GM12878 (cell line): ENCODE measurements around the gene LMF2. TPM values are rescaled to one million over a fixed set of nuclear protein-coding genes. Genes with fewer than 3 reads are reported as not detected.
A peak's percentile ranks its signal among the peaks of the same experiment; 100 is the strongest.

Experiments
- GABPA ChIP-seq: IDR thresholded peaks from 2 replicates; pipeline ENCODE4 v1.6.1; 2014; ENCODE audit warnings: antibody characterized with exemption, low read depth, mild to moderate bottlenecking, inconsistent platforms
- GATAD2B ChIP-seq: fragments of 450-650 bp; conservative IDR thresholded peaks from 2 replicates; pipeline ENCODE4 v1.6.1; 2017; ENCODE audit warnings: low read depth, mild to moderate bottlenecking, moderate library complexity
- JUND ChIP-seq: IDR thresholded peaks from 2 replicates; pipeline ENCODE4 v1.6.1; 2012; ENCODE audit warnings: low read depth, mild to moderate bottlenecking, low read length, improper control_type of control experiment, moderate library complexity
- MEF2A ChIP-seq: IDR thresholded peaks from 2 replicates; pipeline ENCODE4 v1.6.1; 2011; ENCODE audit warnings: low read depth, mild to moderate bottlenecking, low read length, moderate library complexity; ENCODE audit not compliant: insufficient read depth
- MYB ChIP-seq: fragments of 150-350 bp; IDR thresholded peaks from 2 replicates; pipeline ENCODE4 v1.6.1; 2014; ENCODE audit warnings: mild to moderate bottlenecking, low read depth, low read length, borderline replicate concordance
- NFYB ChIP-seq: IDR thresholded peaks from 2 replicates; pipeline ENCODE4 v1.6.1; 2011; ENCODE audit warnings: low read depth, mild to moderate bottlenecking, low read length, improper control_type of control experiment, moderate library complexity; ENCODE audit not compliant: insufficient read depth
- POLR2A ChIP-seq: IDR thresholded peaks from 2 replicates; pipeline ENCODE4 v1.6.1; 2011; ENCODE audit warnings: low read depth, mild to moderate bottlenecking, low read length
- POLR2AphosphoS2 ChIP-seq: IDR thresholded peaks from 2 replicates; pipeline ENCODE4 v1.6.1; 2011; ENCODE audit warnings: low read depth, mild to moderate bottlenecking, low read length, improper control_type of control experiment, moderate library complexity
- POU2F2 ChIP-seq: IDR thresholded peaks from 3 replicates; pipeline ENCODE4 v1.6.1; 2011; ENCODE audit warnings: low read depth, mild to moderate bottlenecking, low read length, borderline replicate concordance
- RAD21 ChIP-seq: IDR thresholded peaks from 2 replicates; pipeline ENCODE4 v1.6.1; 2011; ENCODE audit warnings: mild to moderate bottlenecking, low read depth, low read length, moderate library complexity; ENCODE audit not compliant: insufficient read depth
- RUNX3 ChIP-seq: IDR thresholded peaks from 2 replicates; pipeline ENCODE4 v1.6.1; 2012; ENCODE audit warnings: low read length, inconsistent platforms
- SIX5 ChIP-seq: IDR thresholded peaks from 2 replicates; pipeline ENCODE4 v1.6.1; 2011; ENCODE audit warnings: mild to moderate bottlenecking, low read depth, low read length, moderate library complexity; ENCODE audit not compliant: severe bottlenecking
- SMARCA5 ChIP-seq: fragments of 450-650 bp; IDR thresholded peaks from 2 replicates; pipeline ENCODE4 v1.6.1; 2017; ENCODE audit warnings: mild to moderate bottlenecking
- ZNF274 ChIP-seq: IDR thresholded peaks from one replicate; pipeline ENCODE4 v1.8.0; 2011; ENCODE audit not compliant: insufficient read length, insufficient read depth
- ZZZ3 ChIP-seq: IDR thresholded peaks from 2 replicates; pipeline ENCODE4 v1.6.1; 2011; ENCODE audit warnings: low read depth; ENCODE audit not compliant: control insufficient read depth, insufficient read length
- polyA plus RNA-seq, 11 experiments: library from polyadenylated mRNA; depleted of rRNA in 4 of 11; unstranded in 6 of 11; stranded (reverse) in 5 of 11; fragments of >200 nt; fragmentation: Nextera tagmentation in 4 of 11; fragmentation: Illumina TruSeq in 1 of 11; extraction: Ambion mirVana in 4 of 11; extraction: Trizol in 1 of 11; gene quantifications; 1 replicate in 1 of 11; 2 replicates in 10 of 11; pipeline versions ENCODE4 v1.2.1 to v1.2.3, GENCODE V29; 2011 to 2016; ENCODE audit warnings: inconsistent platforms in 2 of 11, missing spikeins in 2 of 11, low read depth in 1 of 11
- total RNA-seq, 4 experiments: library from RNA; depleted of rRNA in 3 of 4; stranded (reverse); fragments of >200 nt in 3 of 4; fragmentation: Illumina TruSeq in 1 of 4; extraction: Trizol in 1 of 4; gene quantifications; 2 replicates each; pipeline versions ENCODE4 v1.2.1 to v1.2.3, GENCODE V29; 2013 to 2021
- TF ChIP-seq, protein P1 (sequence below): fragments of 450-650 bp; formaldehyde crosslinking; IDR thresholded peaks from 2 replicates; pipeline ENCODE4 v1.5.0; 2022; ENCODE audit warnings: mild to moderate bottlenecking, missing genetic modification characterization
- TF ChIP-seq, protein P2 (sequence below): IDR thresholded peaks from 2 replicates; pipeline ENCODE4 v1.6.1; 2011; ENCODE audit warnings: borderline replicate concordance, low read depth, mild to moderate bottlenecking, moderate library complexity, mixed read lengths, low read length; ENCODE audit not compliant: insufficient read depth; ENCODE audit errors: extremely low read length
- TF ChIP-seq, protein P3 (sequence below): fragments of 450-650 bp; IDR thresholded peaks from 2 replicates; pipeline ENCODE4 v1.6.1; 2017; ENCODE audit warnings: mild to moderate bottlenecking, moderate library complexity
- TF ChIP-seq, protein P4 (sequence below): fragments of 450-650 bp; IDR thresholded peaks from 2 replicates; pipeline ENCODE4 v1.6.1; 2017; ENCODE audit warnings: antibody characterized with exemption, mild to moderate bottlenecking, moderate library complexity

Gene LMF2
- total and polyA plus RNA-seq, 10 of the 15 experiments (the other 5 are each of a cell fraction or from before 2014, with no cell fraction given): 0.08 to 57.5 (median 21.2) TPM

DNA sequence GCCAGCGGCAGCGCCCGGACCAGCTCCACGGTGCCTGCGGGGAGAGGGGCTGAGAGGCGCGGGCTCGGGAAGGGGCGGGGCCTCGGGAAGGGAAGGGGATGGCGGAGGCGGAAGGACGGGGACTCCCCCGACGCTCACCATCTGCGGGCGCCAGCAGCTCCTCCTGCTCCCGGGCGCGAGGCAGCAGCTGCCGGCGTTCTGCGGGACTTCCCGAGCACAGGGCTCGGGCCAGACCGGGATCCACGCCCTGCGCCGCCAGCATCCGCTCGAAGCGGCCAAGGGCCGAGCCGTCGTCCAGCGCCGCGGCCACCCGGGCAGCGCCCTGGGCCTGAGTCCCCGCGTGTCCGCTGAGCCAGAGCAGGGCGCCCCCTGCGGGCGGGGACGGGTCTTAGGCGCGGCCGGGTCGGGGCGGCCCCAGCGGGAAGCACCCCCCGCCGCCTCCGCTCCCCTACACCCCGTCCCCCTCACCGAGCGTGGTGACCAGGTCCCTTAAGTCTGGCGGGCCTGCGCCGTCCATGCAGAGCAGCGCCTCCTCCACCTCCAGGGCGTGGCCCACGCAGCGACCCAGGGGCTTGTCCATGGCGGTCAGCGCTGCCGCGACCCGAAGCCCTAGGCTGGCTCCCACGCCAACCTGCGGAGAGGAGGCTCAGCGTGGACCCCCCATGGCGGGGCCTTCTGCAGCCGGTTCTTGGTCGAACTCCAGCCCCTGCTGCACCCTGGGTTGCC lies 18.8 kb upstream of the LMF2 start (continued):
- TF ChIP-seq, protein P1, sequence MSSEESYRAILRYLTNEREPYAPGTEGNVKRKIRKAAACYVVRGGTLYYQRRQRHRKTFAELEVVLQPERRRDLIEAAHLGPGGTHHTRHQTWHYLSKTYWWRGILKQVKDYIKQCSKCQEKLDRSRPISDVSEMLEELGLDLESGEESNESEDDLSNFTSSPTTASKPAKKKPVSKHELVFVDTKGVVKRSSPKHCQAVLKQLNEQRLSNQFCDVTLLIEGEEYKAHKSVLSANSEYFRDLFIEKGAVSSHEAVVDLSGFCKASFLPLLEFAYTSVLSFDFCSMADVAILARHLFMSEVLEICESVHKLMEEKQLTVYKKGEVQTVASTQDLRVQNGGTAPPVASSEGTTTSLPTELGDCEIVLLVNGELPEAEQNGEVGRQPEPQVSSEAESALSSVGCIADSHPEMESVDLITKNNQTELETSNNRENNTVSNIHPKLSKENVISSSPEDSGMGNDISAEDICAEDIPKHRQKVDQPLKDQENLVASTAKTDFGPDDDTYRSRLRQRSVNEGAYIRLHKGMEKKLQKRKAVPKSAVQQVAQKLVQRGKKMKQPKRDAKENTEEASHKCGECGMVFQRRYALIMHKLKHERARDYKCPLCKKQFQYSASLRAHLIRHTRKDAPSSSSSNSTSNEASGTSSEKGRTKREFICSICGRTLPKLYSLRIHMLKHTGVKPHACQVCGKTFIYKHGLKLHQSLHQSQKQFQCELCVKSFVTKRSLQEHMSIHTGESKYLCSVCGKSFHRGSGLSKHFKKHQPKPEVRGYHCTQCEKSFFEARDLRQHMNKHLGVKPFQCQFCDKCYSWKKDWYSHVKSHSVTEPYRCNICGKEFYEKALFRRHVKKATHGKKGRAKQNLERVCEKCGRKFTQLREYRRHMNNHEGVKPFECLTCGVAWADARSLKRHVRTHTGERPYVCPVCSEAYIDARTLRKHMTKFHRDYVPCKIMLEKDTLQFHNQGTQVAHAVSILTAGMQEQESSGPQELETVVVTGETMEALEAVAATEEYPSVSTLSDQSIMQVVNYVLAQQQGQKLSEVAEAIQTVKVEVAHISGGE (CRISPR knock-in tag): no peak
- TF ChIP-seq NFYB: no peak
- TF ChIP-seq SMARCA5: peak; percentile 88; the same call in 1 of the 2 replicates
- TF ChIP-seq GATAD2B: peak; percentile 98
- no peak for TF ChIP-seq MEF2A
- TF ChIP-seq POU2F2: peak; percentile 28; the same call in 1 of the 3 replicates
- TF ChIP-seq MYB: no peak
- TF ChIP-seq ZZZ3: no peak
- TF ChIP-seq RUNX3: no peak
- TF ChIP-seq, protein P2, sequence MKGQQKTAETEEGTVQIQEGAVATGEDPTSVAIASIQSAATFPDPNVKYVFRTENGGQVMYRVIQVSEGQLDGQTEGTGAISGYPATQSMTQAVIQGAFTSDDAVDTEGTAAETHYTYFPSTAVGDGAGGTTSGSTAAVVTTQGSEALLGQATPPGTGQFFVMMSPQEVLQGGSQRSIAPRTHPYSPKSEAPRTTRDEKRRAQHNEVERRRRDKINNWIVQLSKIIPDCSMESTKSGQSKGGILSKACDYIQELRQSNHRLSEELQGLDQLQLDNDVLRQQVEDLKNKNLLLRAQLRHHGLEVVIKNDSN: no peak
- TF ChIP-seq, protein P3, sequence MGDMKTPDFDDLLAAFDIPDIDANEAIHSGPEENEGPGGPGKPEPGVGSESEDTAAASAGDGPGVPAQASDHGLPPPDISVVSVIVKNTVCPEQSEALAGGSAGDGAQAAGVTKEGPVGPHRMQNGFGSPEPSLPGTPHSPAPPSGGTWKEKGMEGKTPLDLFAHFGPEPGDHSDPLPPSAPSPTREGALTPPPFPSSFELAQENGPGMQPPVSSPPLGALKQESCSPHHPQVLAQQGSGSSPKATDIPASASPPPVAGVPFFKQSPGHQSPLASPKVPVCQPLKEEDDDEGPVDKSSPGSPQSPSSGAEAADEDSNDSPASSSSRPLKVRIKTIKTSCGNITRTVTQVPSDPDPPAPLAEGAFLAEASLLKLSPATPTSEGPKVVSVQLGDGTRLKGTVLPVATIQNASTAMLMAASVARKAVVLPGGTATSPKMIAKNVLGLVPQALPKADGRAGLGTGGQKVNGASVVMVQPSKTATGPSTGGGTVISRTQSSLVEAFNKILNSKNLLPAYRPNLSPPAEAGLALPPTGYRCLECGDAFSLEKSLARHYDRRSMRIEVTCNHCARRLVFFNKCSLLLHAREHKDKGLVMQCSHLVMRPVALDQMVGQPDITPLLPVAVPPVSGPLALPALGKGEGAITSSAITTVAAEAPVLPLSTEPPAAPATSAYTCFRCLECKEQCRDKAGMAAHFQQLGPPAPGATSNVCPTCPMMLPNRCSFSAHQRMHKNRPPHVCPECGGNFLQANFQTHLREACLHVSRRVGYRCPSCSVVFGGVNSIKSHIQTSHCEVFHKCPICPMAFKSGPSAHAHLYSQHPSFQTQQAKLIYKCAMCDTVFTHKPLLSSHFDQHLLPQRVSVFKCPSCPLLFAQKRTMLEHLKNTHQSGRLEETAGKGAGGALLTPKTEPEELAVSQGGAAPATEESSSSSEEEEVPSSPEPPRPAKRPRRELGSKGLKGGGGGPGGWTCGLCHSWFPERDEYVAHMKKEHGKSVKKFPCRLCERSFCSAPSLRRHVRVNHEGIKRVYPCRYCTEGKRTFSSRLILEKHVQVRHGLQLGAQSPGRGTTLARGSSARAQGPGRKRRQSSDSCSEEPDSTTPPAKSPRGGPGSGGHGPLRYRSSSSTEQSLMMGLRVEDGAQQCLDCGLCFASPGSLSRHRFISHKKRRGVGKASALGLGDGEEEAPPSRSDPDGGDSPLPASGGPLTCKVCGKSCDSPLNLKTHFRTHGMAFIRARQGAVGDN: peak; percentile 94
- TF ChIP-seq SIX5: no peak
- no peak for TF ChIP-seq JUND
- no peak for TF ChIP-seq POLR2AphosphoS2
- TF ChIP-seq POLR2A: no peak
- TF ChIP-seq RAD21: peak; percentile 30; the same call in 1 of the 2 replicates
- no peak for TF ChIP-seq GABPA
- TF ChIP-seq, protein P4, sequence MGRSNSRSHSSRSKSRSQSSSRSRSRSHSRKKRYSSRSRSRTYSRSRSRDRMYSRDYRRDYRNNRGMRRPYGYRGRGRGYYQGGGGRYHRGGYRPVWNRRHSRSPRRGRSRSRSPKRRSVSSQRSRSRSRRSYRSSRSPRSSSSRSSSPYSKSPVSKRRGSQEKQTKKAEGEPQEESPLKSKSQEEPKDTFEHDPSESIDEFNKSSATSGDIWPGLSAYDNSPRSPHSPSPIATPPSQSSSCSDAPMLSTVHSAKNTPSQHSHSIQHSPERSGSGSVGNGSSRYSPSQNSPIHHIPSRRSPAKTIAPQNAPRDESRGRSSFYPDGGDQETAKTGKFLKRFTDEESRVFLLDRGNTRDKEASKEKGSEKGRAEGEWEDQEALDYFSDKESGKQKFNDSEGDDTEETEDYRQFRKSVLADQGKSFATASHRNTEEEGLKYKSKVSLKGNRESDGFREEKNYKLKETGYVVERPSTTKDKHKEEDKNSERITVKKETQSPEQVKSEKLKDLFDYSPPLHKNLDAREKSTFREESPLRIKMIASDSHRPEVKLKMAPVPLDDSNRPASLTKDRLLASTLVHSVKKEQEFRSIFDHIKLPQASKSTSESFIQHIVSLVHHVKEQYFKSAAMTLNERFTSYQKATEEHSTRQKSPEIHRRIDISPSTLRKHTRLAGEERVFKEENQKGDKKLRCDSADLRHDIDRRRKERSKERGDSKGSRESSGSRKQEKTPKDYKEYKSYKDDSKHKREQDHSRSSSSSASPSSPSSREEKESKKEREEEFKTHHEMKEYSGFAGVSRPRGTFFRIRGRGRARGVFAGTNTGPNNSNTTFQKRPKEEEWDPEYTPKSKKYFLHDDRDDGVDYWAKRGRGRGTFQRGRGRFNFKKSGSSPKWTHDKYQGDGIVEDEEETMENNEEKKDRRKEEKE: no peak; the same call in 1 of the 2 replicates
- no peak for TF ChIP-seq ZNF274
